COLO829 (cell line): ENCODE measurements around the gene TCF3.

Experiments used
- DNase-seq: peaks from one replicate; pipeline ENCODE4 v3.0.0; 2012; ENCODE audit warnings: low spot score

TCF3 gene

DNA sequence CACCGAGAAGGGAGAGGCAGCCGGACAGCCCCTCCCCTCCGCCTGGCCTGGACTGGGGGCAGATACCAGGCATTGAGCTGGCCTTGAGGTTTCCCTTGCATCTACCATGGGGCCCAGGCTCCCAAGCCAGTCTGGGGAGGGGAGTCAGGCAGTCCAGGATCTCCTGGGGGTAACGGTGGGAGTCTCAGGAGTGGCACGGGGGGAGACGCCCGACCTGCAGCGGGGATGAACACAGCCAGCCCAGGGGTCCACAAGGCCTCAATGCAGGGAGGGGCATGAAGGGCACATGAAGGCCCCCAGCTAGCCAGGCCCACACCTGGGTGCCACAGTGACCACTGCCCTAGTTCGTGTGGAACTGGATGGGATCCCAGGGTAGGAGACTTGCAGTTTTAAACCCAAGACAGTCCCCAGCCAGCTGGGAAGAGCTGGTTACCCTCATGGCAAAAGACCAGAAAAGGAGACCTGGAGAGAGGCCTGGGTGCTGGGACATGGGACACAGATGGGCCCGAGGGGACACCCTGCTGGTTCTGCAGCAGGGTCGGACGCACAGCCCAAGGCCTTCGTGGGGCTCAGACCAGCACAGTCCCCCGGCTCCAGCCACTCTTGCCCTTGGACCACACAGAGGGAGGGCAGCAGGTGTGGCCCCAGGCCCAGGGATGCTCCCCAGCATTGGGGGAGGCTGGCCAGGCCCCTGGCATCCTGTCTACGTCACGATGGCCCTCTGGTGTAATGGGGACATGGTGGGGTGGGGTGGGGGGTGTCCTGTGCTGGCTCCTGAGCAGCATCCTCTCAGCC, 42.5 kb downstream of the TCF3 start:
- no peak for DNase-seq

DNA sequence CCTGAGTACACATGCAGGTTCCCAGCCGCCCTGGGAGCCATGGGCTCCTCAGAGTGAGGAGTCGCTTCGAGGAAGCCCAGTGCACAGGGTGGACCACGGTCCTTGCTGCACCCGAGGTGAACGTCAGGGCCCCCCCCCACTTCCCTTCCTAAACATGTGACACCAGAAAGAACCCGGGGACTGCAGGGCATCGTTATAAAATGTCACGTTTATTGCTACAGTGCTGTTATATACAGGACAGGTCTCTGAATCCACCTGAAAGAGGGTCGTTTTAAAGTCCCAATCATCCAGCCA, 43.4 kb downstream of the TCF3 start:
- no peak for DNase-seq

DNA sequence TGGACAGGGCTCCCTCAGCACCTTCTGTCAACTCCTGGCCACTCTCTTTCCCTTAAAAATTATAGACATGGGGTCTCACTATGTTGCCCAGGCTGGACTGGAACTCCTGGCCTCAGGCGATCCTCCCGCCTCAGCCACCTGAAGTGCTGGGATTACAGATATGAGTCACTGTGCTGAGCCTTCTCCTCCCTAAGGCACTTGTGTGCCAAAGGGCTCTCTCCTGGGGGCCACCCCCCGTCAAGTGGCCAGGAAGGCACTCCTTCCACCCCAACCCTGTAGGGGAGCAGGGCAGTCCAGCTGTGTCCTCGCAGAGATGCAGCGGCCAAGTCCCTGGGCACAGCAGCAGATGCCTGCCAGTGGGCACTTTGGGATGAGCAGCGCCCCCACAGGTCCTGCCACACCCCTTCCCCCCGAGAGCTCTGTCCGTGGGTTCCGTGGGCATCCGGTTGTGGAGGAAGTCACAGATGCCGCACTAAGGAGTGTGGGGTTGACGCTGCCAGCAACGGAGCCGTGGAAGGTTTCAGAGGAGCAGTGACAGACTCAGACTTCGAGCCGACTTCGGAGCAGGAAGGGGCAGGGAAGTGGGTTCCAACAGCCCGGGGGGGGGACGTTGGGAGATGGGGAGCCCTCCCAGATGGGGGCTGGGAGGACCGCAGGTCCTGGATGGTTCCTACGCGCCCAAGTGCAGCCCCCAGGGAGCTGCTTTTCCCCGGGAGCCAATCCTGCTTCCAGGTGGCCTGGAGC, 43.9 kb downstream of the TCF3 start:
- no peak for DNase-seq

DNA sequence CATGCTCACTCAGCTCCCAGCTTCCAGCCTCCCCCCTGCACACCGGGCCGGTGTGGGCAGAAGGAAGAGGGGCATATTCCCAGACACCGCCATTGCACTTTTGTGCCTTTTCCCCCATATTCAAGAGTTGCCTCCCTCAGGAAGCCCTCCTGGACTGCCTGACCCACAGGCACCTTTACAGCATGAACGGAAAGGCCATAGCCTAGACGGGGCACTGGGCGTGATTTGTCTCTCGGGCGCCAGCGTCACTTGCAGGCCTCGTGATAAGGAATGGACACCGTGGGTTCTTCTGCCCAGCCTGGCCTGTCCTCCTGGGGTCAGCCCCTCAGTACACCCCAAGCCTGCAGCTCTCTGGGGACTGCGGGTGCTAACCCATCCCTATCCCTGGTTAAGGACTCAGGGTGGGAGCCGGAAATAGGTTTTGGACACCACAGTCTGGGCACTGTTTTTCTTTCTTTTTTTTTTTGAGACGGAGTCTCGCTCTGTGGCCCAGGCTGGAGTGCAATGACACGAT, 46.2 kb downstream of the TCF3 start:
- no peak for DNase-seq

DNA sequence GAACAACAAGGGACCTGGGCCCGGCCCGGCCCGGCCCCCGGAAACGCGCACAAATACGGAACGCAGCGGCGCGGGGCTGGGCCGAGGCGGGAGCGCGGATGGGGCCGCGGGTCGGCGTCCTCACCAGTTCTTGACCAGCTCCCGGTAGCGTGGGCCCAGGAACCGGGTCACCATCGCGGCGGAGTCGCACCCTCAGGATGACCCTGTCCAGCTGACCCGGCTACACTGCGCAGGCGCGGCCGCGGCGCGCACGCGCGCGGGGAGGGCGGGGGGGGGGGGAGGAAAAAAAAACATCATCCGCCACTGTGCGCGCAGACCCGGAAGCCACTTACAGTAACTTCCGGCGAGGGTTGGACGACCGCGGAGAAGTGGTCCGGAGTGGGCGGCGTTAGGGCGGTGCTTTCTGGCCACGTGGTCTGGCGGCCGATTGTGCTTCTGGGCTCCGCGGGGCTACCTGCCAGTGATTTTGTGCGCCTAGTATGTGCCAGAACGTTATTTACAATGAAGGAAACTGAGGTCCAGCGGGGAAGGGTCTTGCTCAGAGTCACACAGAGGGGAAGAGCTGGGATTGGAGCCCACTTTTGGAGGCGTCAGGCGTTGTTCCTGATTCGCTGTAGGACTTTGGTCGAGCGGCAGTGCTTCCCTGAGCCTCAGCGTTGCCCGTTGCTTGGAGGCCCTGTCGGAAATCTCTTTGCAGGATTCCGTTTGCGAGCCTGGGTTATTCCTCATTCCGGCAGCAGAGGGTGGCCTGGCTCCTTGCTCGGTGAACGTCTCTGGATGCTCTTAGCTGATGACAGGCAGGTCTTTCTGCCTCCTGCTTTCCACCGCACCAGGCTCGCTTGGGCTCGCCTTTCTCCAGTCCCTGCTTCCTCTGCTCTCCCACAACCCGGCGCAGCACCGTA, 46.9 kb downstream of the TCF3 start, which contains the start of gene UQCR11:
Gene UQCR11 (minus strand): TSS at position 227 of the 902 bp plus-strand sequence. CDS start 53 bp downstream, at position 174.
- DNase-seq, result peak; percentile 98

DNA sequence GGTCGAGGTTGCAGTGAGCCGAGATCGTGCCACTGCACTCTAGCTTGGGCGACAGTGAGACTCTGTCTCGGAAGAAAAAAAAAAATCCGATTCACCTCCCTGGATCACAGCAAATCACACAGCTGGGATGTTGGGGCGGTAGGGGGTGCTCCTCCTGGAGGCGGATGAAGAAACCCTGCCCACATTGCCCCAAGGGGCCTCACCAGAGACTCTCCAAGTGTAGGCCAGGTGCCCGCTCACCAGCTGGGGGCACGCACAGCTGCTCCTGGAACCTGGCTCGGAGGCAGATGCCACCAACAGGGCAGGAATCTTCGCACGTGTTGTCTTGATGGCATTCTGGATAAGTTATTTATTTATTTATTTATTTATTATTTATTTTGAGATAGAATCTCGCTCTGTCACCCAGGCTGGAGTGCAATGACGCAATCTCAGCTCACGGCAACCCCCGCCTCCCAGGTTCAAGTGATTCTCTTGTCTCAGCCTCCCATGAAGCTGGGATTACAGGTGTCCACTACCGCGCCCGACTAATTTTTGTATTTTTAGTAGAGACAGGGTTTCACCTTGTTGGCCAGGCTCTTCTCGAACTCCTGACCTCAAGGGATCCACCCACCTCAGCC, 50.2 kb downstream of the TCF3 start:
- DNase-seq, result no peak

DNA sequence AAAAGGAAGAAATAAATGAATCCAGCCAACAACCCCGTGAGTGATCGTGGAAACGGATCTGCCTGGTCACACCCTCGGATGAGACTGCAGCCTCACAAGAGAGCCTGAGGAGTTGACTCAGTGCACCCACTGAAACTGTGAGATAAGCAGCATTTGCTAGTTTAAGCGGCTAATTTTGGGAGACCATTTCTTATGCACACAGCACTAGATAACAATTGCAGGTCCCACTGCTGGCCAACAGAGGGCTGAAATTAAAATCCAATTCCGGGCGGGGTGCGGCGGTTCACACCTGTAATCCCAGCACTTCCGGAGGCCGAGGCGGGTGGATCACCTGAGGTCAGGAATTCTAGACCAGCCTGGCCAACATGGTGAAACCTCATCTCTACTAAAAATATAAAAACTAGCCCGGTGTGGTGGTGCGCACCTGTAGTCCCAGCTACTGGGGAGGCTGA, 50.8 kb downstream of the TCF3 start:
- no peak for DNase-seq

DNA sequence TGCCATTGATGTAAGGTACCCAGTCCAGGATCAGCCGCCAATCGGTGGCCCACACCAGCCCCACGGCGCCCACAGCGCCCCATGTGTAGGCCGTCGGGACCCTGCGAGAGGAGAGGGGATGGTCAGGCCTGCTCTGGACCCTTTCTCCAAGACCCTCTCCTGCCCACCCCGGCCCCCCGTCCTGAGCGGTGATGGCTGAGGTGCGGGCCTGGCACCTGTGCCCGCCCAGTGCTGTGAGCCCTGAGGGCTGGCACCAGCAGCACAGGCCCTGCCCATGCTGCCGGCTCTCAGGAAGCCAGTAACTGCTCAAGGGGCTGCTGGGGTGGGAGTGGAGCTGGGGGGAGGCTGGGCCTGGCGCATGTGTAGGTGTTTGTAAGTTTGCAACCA, 53.0 kb downstream of the TCF3 start:
- DNase-seq, result no peak

DNA sequence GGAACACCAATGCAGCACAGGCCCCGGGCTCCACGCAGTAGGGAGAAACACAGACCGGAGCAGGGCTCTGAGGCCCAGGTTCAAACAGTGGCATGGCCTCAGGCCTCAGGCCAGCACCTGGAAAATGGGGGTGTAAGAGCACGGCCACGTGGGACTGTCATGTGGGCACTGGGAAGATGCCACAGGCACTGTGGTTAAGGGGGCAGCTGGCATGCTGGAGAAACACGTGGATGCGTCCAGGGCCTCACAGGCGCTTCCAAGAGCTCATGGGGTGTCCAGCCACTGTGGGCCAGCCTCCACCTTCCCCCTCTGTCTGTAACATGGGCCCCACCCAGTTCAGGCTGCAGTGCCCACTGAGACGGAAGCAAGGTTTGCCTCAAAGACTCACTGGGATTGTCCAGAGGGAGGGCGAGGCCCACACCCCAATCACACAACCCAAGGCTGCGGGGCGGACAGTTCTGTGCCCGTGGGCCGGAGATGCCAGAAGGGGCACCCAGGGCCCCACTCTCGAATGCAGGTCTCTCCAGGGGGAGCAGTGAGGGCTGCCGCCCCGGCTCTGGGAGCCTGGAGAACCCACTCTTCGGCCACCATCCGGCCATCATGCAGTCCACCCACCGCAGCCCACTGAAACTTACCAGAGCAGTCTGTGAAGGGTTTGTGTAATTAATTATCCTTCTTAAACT, 53.5 kb downstream of the TCF3 start:
- DNase-seq, result no peak

DNA sequence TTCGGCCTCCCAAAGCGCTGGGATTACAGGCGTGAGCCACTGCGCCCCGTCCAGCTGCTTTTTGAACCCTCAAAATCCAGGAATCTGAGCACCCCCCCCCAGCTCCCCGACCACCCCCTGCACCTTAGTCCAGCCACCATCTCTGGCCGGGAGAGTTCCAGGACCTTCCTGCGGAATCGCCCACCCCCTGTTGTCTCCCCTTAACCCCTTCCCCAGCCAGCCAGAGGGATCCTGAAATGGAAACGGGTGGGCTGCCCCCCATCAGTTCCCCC, 59.0 kb downstream of the TCF3 start:
- DNase-seq, result no peak

DNA sequence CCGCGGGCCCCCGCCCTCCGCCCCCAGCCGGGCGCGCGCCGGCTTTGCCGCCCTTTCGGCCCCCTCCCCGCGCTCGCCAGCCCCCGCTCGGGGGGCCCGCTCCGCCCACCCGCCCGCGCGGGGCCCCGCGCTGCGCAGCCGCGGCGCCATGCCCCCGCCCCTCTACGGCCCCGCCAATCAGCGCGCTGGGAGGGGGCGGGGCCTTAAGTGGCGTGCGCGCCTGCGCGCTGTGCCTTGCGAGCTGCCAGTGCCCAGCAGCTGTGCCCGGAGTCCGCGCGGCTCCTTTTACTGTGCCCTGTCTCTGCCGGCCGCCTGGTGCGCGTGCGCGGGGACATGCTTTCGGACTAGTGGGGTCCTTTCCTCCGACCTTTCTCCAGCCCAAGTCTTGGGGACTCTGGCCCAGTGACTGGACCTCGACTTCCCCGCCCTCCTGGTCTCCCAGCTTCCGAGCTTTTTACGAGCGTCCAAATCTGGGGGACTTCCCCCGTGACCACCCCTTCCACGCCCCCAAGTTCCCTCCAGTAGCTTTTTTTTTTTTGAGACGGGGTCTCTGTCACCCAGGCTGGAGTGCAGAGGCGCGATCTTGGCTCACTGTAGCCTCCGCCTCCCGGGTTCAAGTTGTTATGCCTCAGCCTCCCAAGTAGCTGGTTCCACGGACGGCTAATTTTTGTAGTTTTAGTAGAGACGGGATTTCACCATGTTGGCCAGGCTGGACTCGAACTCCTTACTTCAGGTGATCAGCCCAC, 59.5 kb downstream of the TCF3 start, which contains the start of gene MBD3:
Gene MBD3 (minus strand): TSS at position 111 of the 746 bp plus-strand sequence. CDS start 234 bp downstream, outside the sequence.
- peak; percentile 95 for DNase-seq

DNA sequence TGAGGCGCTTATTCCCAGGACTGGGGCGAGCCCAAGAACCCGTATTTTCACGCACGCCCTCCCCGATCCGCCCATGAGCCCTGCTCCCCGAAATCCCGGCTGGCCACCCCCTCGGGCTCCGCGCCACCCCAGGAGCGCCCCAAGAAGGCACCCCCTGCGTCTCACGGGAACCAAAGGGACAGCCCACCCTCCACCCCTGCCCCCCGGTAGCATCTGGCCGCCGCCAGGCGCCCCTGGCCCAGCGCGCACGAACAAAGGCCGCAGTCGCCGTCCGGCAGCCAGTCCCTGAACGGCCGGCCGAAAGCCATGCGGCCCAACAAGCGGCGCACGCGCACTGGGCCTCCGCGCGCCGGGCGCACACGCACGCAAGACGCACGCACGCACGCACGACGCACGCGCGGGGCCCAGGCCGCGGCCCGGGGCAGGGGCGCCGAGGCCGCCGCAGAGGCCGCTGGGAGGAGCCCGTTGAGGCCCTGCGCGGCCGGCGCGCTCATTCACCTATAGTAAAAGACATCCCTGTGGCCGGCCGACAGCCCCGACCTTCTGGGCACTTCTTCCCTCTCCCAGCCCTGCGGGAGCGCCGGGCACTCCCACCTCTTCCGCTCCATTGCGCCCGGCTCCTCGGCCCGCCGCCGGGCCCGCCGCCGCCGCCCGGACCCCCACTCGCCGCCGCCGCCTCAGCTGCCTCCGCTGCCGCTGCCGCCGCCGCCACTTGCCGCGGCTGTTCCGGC, 60.2 kb downstream of the TCF3 start:
- peak; percentile 92 for DNase-seq

DNA sequence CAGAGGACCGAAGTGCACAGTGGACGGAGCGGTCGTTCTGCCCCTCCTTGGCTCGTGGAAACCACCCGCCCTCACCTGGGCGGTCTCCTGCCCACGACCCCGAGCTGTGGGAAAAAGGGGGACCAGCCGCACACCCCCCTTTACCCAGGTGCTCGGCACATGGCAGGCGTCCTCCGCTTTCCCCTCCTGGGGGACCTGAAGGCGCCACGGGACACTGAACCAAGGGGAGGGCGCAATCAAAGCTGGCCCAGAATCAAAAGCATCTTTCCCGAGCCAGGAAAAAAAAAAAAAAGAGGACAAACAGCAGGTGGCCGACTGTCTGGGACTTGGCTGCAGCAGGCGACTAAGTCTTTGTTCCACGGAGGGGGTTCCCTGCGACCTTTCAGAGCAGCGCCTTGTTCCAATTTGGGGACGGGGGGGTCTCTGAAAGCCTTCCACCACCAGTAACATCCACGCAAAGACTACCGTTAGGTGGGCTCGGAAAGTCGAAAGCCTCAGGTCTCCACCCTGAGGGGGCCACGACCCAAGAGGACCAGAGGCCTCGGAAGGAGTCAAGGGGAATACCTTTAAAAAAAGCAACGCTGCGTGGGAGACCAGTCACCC, 60.9 kb downstream of the TCF3 start:
- no peak for DNase-seq

DNA sequence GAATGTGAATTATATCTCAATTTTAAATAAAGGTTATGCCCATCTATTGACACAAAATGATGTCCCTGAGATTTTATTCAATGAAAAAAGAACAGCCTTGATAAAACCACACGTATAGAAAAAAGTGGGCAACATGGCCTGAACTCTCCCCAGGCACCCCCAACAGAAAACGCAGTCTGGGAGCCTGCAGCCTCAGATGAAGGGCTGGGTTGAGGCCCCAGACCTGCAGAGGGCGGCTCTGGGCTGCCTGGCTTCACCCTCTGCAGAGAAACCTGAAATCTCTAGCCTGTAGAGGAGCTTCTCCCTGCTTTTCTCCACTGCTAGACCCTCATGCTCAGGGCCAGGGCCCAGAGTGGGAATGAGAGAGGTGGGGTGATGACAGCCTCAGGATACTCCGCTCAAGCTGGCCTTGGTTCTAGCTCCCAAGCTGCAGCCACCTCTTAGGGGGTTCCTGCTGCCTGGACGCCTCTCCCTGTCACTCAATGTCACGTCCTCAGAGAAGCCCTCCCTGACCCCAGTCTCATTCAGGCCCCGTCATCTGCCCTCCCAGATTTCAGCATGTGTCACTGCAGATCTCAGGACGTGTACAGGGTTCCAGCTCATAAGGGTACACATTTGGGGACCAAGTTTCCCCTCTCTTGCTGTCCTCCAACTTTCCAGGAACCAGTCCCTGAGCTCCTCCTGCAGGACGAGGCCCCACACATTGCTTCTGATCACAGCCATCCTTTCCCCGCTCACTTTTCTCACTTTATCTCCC, 61.6 kb downstream of the TCF3 start:
- DNase-seq, result no peak

DNA sequence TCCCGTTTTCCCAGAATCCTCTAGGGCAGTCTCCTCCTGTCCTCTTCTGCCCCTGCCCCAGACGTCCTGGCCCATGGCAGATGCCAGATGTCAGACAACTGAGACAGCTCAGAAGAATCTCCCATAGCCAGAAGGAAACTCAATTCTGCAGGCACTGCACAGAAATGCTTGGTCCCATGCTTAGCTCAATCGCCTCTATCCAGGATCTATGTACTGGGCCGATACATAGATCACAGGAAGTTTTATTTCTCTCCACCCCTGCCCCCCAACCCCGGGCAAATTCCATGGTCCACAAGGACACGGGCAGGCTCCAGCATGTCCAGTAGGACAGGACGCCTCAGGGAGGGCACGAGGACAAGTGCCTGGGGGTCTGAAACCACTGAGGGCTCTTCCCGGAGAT, 64.5 kb downstream of the TCF3 start:
- DNase-seq, result no peak

DNA sequence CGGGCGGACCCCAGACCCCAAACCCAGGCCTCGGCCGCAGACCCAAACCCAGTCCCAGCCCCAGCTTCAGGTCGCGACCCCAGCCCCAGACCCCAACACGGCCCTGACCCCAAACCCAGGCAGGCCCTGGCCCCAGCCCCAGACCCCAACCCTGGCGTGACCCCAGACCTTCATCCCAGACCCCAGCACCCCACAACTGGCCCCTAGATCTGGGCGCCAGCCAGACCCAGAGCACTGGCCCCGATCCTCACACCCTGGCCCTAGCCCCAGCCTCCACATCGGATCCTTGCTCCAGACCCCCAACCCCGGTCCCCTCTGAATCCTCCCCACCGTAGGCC, 67.2 kb downstream of the TCF3 start:
- DNase-seq, result no peak

DNA sequence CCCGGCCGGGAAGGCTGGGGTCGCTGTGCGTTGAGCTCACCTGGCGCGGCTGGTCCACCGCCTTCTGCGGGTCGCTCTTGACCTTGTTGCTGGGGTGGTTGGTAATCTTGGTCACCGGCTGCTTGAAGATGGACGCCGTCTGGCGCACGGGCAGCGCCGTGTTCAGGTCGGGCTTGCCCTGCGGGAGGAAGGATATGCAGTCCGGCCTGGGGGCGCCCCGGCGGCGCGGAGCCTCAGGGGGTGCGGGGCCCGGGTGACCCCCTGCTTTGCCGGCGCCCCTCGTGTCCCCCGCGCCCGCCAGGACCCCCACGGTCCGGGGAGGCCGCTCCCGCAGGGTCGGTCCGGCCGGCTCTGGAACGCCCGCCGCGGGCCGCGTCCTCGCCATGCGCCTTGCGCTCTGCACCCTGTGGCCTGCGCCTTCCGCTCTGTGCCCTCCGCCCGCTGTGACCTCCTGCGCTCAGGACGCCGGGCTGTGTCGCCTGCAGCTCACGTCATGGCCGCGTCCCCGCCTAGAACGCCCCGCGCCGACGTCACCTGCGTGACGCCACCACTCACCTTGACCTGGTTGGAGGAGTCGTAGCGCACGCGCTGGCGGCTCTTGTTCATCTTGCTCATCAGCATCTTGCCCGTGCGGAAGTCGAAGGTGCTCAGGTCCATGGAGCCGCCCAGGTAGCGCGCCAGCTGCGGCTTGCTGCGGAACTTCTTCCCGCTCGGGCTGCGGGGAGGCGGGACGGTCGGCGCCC, 67.7 kb downstream of the TCF3 start:
- no peak for DNase-seq

DNA sequence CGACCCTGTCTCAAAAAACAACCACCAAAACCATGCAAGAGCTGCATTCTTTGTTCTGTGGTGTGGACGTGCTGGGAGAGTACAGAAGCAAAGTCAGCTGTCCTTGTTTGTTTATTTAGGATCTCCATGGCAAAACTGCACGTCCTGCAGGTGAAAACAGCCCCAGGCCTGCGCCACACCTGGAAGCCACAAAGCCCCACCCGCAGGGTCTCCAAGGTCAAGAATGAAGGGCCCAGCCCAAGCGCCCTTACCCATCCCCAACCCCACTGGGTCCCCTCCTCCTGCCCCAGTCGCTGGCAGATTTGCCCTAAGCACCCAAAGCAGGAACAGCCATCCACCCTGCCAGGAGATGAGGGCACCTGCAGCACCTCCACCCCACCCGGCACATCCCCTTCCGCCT, 70.2 kb downstream of the TCF3 start:
- no peak for DNase-seq
